SK-N-MC (cell line): ENCODE results near the gene UBE3A.

Experiments
- EZH2 ChIP-seq: fragments of 200-600 bp; sonication (generic); IDR thresholded peaks from one replicate; pipeline ENCODE4 v1.6.1; 2017; ENCODE audit warnings: antibody characterized with exemption
- POLR2AphosphoS5 ChIP-seq: IDR thresholded peaks from 2 replicates; pipeline ENCODE4 v1.6.1; 2012; ENCODE audit warnings: mild to moderate bottlenecking, low read depth, low read length, borderline replicate concordance

DNA sequence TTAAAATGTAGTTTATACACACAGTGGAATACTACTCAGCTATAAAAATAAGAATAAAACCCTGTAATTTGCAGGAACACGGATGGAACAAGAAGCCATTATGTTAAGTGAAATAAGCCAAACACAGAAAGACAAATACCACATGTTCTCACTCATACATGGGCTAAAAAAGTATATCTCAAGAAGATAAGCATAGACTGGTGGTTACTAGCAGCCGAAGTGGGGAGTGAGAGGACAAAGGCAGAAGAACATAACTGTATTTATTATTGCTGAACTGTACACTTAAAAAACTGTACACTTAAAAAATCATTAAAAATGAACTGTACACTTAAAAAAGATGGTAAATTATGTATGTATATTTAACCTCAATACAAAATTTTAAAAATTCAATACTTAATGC is 11.0 kb downstream of the UBE3A start:
- TF ChIP-seq POLR2AphosphoS5 (no peak), EZH2 (no peak)
